ENCODE measurements around the gene CEP120. TPM values are rescaled to one million over a fixed set of nuclear protein-coding genes. Genes with fewer than 3 reads are reported as not detected.

CEP120 gene
- total and polyA plus RNA-seq, 2 of the 4 experiments (the other 2 are of a cell fraction), result 6.7 to 46.1 TPM

DNA sequence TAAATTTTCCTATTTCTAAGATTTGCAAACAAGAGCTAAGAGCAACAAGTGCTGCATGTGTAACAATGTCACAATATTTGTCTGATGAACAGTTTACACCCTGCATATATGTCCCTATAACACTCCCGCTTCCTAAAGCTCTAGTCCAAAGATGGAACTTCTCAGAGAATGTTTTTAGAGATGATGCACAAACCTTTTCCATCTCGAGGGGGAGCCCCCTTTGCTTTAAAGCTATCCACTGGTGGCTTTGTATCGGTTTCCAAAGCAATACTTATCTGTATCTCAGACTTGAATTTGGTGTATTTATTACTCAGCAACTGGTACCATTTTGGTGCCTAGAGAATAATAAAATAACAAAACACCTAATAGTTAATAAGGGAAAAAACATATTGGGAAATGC, 11.0 kb downstream of the CEP120 start:
- Histone ChIP-seq H3K4me2 (ENCODE audit: low read depth, low read length) (no peak overlapping the region), H4K8ac (ENCODE audit: low read depth in 2 of 2, low read length in 2 of 2) (no peak overlapping the region), H3K27me3 (ENCODE audit: control insufficient read depth, insufficient read depth, low read length) (no peaks in the 10 kb centered on the region), H3K9ac (ENCODE audit: low read depth, low read length) (no peak overlapping the region), H3K9me1 (ENCODE audit: insufficient read depth, low read length) (no peaks in the 10 kb centered on the region), H3K9me3 (ENCODE audit: control insufficient read depth, insufficient read depth, low read length) (no peaks in the 10 kb centered on the region), H4K20me1 (ENCODE audit: insufficient read depth, low read length) (no peaks in the 10 kb centered on the region), H2BK120ac (ENCODE audit: low read depth, low read length) (no peak overlapping the region), H2BK15ac (ENCODE audit: low read depth, low read length) (no peak overlapping the region), H2BK20ac (ENCODE audit: low read depth, low read length) (no peak overlapping the region), H4K5ac (ENCODE audit: low read depth, low read length) (no peak overlapping the region), H3K56ac (ENCODE audit: extremely low read depth, insufficient read depth, low read length) (no peak overlapping the region), H3K4me3 (ENCODE audit: insufficient read depth, low read depth, low read length) (no peak overlapping the region), H2BK5ac (ENCODE audit: low read depth, low read length, poor library complexity, severe bottlenecking) (no peak overlapping the region), H2AK5ac (ENCODE audit: low read depth, low read length) (no peak overlapping the region), H3K79me1 (ENCODE audit: low read depth in 1 of 2, low read length in 2 of 2) (peaks cover 6 to 8% of the 10 kb centered on the region in 2 experiments; a peak in 2 of 4 replicates), H3K18ac (ENCODE audit: low read depth, low read length) (no peak overlapping the region), H3K36me3 (ENCODE audit: control insufficient read depth, insufficient read depth, low read length) (peaks cover 10% of the 10 kb centered on the region), H4K91ac (ENCODE audit: insufficient read depth, low read depth, low read length) (no peak overlapping the region), H3K23ac (ENCODE audit: low read depth, low read length) (no peak overlapping the region), H3K4ac (ENCODE audit: low read depth, low read length) (no peak overlapping the region), H3K14ac (replicated peaks; ENCODE audit: low read depth, low read length) (no peak overlapping the region), H3K27ac (ENCODE audit: insufficient read depth, low read length) (no peak overlapping the region), H3K4me1 (ENCODE audit: control insufficient read depth, insufficient read depth, low read length) (no peaks in the 10 kb centered on the region), H2AK9ac (replicated peaks; ENCODE audit: low read depth, low read length, poor library complexity) (no peak overlapping the region), H2AFZ (replicated peaks; ENCODE audit: low read length, poor library complexity) (no peak overlapping the region)
- TF ChIP-seq ELK1 (IDR thresholded peaks at IDR 0.05; ENCODE audit: borderline replicate concordance, low read depth, low read length), result no peak
- TF ChIP-seq MAZ (IDR thresholded peaks at IDR 0.05; ENCODE audit: borderline replicate concordance, low read depth, low read length), result no peak
- TF ChIP-seq RCOR1 (IDR thresholded peaks at IDR 0.05; ENCODE audit: insufficient replicate concordance, low read length), result no peak
- TF ChIP-seq RFX5 (IDR thresholded peaks at IDR 0.05; ENCODE audit: low read depth, low read length), result no peak
- TF ChIP-seq CTCF (conservative IDR thresholded peaks at IDR 0.05; ENCODE audit: low read depth, low read length), result no peak
- no peak for TF ChIP-seq RAD21 (IDR thresholded peaks at IDR 0.05; ENCODE audit: low read length)
- no peak for TF ChIP-seq CEBPB (IDR thresholded peaks at IDR 0.05; ENCODE audit: low read depth, low read length)
- TF ChIP-seq BHLHE40 (IDR thresholded peaks at IDR 0.05; ENCODE audit: low read depth, low read length), result no peak
- no peak for TF ChIP-seq MXI1 (IDR thresholded peaks at IDR 0.05; ENCODE audit: borderline replicate concordance, low read depth, low read length)
- TF ChIP-seq SMC3 (IDR thresholded peaks at IDR 0.05; ENCODE audit: low read depth, low read length), result no peak
- no peak for TF ChIP-seq NFE2L2 (IDR thresholded peaks at IDR 0.05; ENCODE audit: low read depth, low read length)
- no peak for ATAC-seq (ENCODE audit: low read depth)
- WGBS, 2 experiments (ENCODE audit: extremely low coverage in 2 of 2, insufficient read length in 1 of 2), result no CpG with 5 or more reads among the region's 3 CpGs
- dilution Hi-C loops (cut with HindIII; ENCODE audit: low sequenced_read_pairs, unreplicated experiment), result no loop called here
- BruUV-seq (replicated peaks), result no TSS peak
- intact Hi-C loops (cut with micrococcal nuclease), result no loop called here
- in situ Hi-C loops (cut with MboI; ENCODE audit: low sequenced_read_pairs), result loop anchor here (10.0 kb wide), 1 partner anchor 193 kb away; no protein-coding TSS in a partner anchor
- ChIA-PET POLR2A (ENCODE audit: unreplicated experiment) (no interaction called here), CTCF (interaction anchor here (1.3 kb wide), 1 partner anchor 11 kb away, joined by 4 read pairs; the partner anchor contains the start of gene CEP120)
- no peak for DNase-seq

Measured in IMR-90 (cell line).